OCI-LY1 (cell line): Measurements from ENCODE around the gene IL3.

Source experiments
- H2AFZ ChIP-seq: fragments of 200-600 bp; sonication (generic), shearing (Covaris generic); 2 replicates; pipeline ENCODE4 v1.6.0; 2014; ENCODE audit warnings: antibody characterized with exemption, mild to moderate bottlenecking, low read length
- H3F3A ChIP-seq: fragments of 200-600 bp; sonication (generic), shearing (Covaris generic); 2 replicates; pipeline ENCODE4 v1.6.0; 2014; ENCODE audit warnings: mild to moderate bottlenecking, antibody characterized with exemption, low read length, moderate library complexity; ENCODE audit not compliant: insufficient read depth
- H3K27ac ChIP-seq: fragments of 200-600 bp; sonication (generic); 2 replicates; pipeline ENCODE4 v1.5.1; 2014; ENCODE audit warnings: low read length, mixed run types, mild to moderate bottlenecking, low read depth; ENCODE audit not compliant: poor library complexity, severe bottlenecking
- H3K27me3 ChIP-seq: fragments of 200-600 bp; sonication (generic); 2 replicates; pipeline ENCODE4 v1.6.0; 2014; ENCODE audit warnings: antibody characterized with exemption, mild to moderate bottlenecking, low read length, moderate library complexity; ENCODE audit not compliant: insufficient read depth
- H3K36me3 ChIP-seq: fragments of 200-600 bp; sonication (generic); 2 replicates; pipeline ENCODE4 v1.6.1; 2014; ENCODE audit warnings: mild to moderate bottlenecking, antibody characterized with exemption, low read length, moderate library complexity, mixed read lengths; ENCODE audit not compliant: insufficient read depth
- H3K4me1 ChIP-seq: fragments of 200-600 bp; sonication (generic); 2 replicates; pipeline ENCODE4 v1.5.1; 2014; ENCODE audit warnings: mild to moderate bottlenecking, low read length, moderate library complexity; ENCODE audit not compliant: insufficient read depth, severe bottlenecking
- H3K4me2 ChIP-seq: fragments of 200-600 bp; sonication (generic), shearing (Covaris generic); 2 replicates; pipeline ENCODE4 v1.6.1; 2014; ENCODE audit warnings: low read length
- H3K4me3 ChIP-seq: fragments of 200-600 bp; sonication (generic); 2 replicates; pipeline ENCODE4 v1.5.1; 2014; ENCODE audit warnings: low read length, low read depth, mild to moderate bottlenecking, mixed read lengths; ENCODE audit not compliant: poor library complexity, severe bottlenecking
- H3K79me2 ChIP-seq: fragments of 200-600 bp; shearing (Covaris generic); 2 replicates; pipeline ENCODE4 v1.6.1; 2016; ENCODE audit warnings: mixed run types, low read length, mixed read lengths; ENCODE audit not compliant: insufficient read depth
- H3K9ac ChIP-seq: fragments of 200-600 bp; sonication (generic), shearing (Covaris generic); 2 replicates; pipeline ENCODE4 v1.6.1; 2014; ENCODE audit warnings: mild to moderate bottlenecking, low read length, mixed read lengths
- H3K9me2 ChIP-seq: fragments of 200-600 bp; sonication (generic), shearing (Covaris generic); 2 replicates; pipeline ENCODE4 v1.6.1; 2014; ENCODE audit warnings: low read depth, mild to moderate bottlenecking, low read length, mixed read lengths
- H3K9me3 ChIP-seq: fragments of 200-600 bp; shearing (Covaris generic); 2 replicates; pipeline ENCODE4 v1.6.1; 2014; ENCODE audit warnings: low read length, mixed read lengths
- H4K20me1 ChIP-seq: fragments of 200-600 bp; sonication (generic), shearing (Covaris generic); 2 replicates; pipeline ENCODE4 v1.6.0; 2016; ENCODE audit warnings: mild to moderate bottlenecking, low read length; ENCODE audit not compliant: insufficient read depth
- EZH2 ChIP-seq: fragments of 200-600 bp; sonication (generic), shearing (Covaris generic); IDR thresholded peaks from 2 replicates; pipeline ENCODE4 v1.8.0; 2017; ENCODE audit warnings: borderline replicate concordance, mixed run types, mild to moderate bottlenecking, antibody characterized with exemption, low read length, moderate library complexity, mixed read lengths
- TF ChIP-seq, protein P1 (sequence below): fragments of 200-600 bp; sonication (generic), shearing (Covaris generic); IDR thresholded peaks from 2 replicates; pipeline ENCODE4 v1.5.1; 2017; ENCODE audit warnings: mild to moderate bottlenecking, antibody characterized with exemption, low read length, moderate library complexity, mixed read lengths

IL3 gene

DNA sequence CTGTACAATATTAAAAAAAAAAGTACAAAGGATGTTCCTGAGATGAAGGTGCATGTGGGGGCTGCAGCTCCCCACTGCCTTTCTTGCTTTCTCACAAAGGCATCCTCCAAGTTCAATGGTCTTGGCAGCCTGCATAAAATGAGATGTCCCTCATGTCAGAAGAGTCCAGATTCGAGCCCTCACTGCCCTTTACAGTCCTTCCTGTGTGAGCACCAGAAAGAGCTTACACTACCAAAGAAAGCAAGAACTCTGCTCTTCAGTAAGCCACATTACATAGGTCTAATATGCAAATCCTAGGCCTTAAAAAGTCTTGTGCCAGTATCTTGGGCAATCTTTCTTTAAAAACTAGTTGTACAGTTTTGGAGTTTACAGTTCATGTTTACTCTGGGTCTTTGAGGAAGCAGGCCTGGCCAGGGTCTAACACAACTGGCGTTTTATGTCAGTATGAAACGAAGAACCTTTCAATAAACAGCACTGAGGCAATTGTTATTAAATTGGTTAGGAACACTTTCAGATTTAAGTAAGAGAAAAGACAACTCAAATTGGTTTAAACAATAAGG lies 49.1 kb downstream of the IL3 start:
- no peaks in the 10 kb centered on the region for H3K27me3 ChIP-seq
- no peak overlapping the region for H3K4me2 ChIP-seq
- TF ChIP-seq EZH2 = no peak
- TF ChIP-seq, protein P1, sequence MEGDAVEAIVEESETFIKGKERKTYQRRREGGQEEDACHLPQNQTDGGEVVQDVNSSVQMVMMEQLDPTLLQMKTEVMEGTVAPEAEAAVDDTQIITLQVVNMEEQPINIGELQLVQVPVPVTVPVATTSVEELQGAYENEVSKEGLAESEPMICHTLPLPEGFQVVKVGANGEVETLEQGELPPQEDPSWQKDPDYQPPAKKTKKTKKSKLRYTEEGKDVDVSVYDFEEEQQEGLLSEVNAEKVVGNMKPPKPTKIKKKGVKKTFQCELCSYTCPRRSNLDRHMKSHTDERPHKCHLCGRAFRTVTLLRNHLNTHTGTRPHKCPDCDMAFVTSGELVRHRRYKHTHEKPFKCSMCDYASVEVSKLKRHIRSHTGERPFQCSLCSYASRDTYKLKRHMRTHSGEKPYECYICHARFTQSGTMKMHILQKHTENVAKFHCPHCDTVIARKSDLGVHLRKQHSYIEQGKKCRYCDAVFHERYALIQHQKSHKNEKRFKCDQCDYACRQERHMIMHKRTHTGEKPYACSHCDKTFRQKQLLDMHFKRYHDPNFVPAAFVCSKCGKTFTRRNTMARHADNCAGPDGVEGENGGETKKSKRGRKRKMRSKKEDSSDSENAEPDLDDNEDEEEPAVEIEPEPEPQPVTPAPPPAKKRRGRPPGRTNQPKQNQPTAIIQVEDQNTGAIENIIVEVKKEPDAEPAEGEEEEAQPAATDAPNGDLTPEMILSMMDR = no peak
- H3K9me2 ChIP-seq = no peaks in the 10 kb centered on the region
- H3K9ac ChIP-seq = no peak overlapping the region
- H2AFZ ChIP-seq = no peak overlapping the region
- no peaks in the 10 kb centered on the region for H4K20me1 ChIP-seq
- no peak overlapping the region for H3K27ac ChIP-seq
- no peaks in the 10 kb centered on the region for H3F3A ChIP-seq
- H3K79me2 ChIP-seq = no peaks in the 10 kb centered on the region
- H3K9me3 ChIP-seq = no peaks in the 10 kb centered on the region
- H3K36me3 ChIP-seq = no peaks in the 10 kb centered on the region
- H3K4me3 ChIP-seq = no peak overlapping the region
- no peaks in the 10 kb centered on the region for H3K4me1 ChIP-seq

DNA sequence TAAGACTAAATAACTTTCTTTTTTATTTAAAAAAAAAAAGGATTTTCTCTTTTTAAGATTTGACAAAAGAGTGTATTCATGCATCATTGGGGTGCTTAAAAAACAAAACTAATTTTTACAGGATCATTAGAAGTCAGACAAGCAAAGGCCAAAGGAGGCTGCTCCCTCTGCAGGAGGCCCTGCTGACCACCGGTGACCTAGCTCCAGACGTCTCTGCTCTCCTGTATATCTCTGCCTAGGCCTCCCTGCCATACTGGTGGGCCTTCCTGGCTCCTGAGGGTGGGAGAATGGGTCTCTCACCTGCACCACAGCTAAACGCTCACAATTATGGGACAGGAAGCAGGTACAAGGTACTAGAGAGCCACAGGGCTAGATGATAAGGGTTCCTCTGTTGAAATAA lies 49.7 kb downstream of the IL3 start:
- no peak overlapping the region for H2AFZ ChIP-seq
- H3K9ac ChIP-seq = no peak overlapping the region
- no peaks in the 10 kb centered on the region for H3K79me2 ChIP-seq
- H3F3A ChIP-seq = no peaks in the 10 kb centered on the region
- H3K4me2 ChIP-seq = no peak overlapping the region
- no peaks in the 10 kb centered on the region for H4K20me1 ChIP-seq
- H3K36me3 ChIP-seq = no peaks in the 10 kb centered on the region
- H3K4me1 ChIP-seq = no peaks in the 10 kb centered on the region
- no peak overlapping the region for H3K27ac ChIP-seq
- no peaks in the 10 kb centered on the region for H3K9me2 ChIP-seq
- TF ChIP-seq, protein P1 = no peak
- no peak for TF ChIP-seq EZH2
- no peaks in the 10 kb centered on the region for H3K27me3 ChIP-seq
- no peaks in the 10 kb centered on the region for H3K9me3 ChIP-seq
- H3K4me3 ChIP-seq = no peak overlapping the region

DNA sequence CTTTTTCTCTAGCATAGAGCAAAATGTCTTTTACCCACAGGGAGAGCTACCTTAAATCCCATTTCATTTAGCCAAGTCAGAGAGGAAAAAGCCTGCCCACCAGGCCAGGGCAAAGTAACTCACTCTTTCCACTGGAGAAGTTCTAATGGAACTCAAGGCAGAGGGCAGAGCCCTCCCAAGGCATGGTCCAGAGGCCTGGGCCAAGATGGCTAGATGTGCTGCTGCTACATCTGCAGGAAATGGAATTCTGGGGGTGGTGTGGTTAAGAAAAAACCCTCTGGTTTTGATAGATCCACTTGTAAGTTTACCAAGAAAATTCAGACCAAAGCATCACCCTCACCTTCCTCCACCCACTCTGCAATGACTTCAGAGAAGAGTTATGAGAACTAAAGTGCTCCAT lies 50.5 kb downstream of the IL3 start:
- H3K9ac ChIP-seq = no peak overlapping the region
- H3K27me3 ChIP-seq = no peaks in the 10 kb centered on the region
- no peaks in the 10 kb centered on the region for H3K9me3 ChIP-seq
- no peak overlapping the region for H2AFZ ChIP-seq
- no peaks in the 10 kb centered on the region for H4K20me1 ChIP-seq
- H3F3A ChIP-seq = no peaks in the 10 kb centered on the region
- no peak overlapping the region for H3K27ac ChIP-seq
- H3K9me2 ChIP-seq = no peaks in the 10 kb centered on the region
- no peaks in the 10 kb centered on the region for H3K79me2 ChIP-seq
- no peaks in the 10 kb centered on the region for H3K4me1 ChIP-seq
- no peaks in the 10 kb centered on the region for H3K36me3 ChIP-seq
- TF ChIP-seq, protein P1 = no peak
- no peak for TF ChIP-seq EZH2
- no peak overlapping the region for H3K4me3 ChIP-seq
- no peak overlapping the region for H3K4me2 ChIP-seq
